Hepatic stellate cell (primary cell): ENCODE measurements around the gene EPHB4.

Source experiments
- DNase-seq: peaks from one replicate; pipeline ENCODE4 v3.0.0; 2011; ENCODE audit warnings: low spot score

Gene EPHB4

DNA sequence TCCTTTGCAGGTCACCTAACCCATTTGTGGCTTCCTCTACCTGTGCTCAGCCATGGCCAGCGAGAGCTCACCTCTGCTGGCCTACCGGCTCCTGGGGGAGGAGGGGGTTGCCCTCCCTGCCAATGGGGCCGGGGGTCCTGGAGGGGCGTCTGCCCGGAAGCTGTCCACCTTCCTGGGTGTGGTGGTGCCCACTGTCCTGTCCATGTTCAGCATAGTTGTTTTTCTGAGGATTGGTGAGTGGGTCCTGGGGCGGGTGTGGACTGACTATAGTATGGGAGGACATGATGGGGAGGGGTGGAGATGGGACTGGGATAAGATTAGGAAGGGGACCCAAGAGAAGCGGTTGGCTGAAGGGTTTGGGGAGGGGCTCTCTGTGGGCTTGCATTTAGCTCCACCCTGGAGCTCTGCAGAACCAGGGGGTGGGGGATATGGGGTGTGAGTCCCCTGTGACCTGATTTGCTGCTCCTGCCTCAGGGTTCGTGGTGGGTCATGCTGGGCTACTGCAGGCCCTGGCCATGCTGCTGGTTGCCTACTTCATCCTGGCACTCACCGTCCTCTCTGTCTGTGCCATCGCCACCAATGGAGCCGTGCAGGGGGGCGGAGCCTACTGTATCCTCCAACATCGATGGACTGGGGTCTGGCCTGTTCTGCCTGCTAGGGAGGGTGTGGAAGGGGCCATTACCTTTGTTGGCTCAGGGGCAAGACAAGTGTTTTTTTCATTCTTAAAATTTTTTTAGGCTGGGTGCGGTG, 27.0 kb upstream of the EPHB4 start:
- peak; percentile 1 for DNase-seq

DNA sequence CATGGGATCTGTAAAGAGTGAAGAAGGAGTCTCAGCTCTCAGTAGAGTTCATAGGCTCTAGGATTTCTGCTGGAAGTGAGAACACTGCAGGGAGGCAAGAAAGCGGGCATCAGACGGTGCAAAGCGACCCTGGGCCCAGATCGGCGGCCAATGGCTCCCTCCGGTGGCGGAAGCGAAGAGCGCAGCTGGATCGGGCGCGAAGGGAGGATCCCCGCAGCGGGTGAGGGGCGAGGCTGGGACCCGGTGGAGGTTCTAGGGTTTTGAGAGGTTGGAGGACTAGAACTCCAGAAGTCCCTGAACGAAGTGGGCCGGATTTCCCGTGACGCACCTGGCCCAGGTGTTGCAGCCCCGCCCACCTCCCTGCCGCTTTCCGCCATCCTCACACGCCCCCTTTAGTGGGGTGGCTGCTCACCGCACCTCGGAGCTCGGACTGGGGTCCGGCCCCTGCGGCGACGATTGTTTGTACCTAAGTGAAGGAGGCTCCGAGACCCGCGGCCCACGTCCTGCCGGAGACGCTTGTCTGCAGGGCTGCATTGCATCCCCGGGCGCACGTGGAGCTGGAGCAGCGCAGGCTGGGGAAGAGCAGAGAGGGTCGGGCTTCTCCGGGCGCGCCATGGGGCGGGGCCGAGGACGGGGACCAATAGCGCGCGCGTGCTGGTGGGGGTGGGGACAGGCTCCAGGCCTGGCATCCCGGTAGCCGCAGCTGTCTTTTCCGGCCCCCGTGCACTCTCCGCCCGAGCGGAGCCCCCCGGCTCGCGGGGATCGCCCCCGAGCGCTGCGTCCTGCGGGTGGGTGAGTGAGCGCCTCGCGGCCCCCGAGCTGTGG, 24.9 kb upstream of the EPHB4 start, which contains the start of gene SLC12A9:
TSS of gene SLC12A9 (plus strand) at position 666 of the 825 bp plus-strand sequence. CDS start 1,485 bp downstream, outside the sequence.
- DNase-seq = peak; percentile 99

DNA sequence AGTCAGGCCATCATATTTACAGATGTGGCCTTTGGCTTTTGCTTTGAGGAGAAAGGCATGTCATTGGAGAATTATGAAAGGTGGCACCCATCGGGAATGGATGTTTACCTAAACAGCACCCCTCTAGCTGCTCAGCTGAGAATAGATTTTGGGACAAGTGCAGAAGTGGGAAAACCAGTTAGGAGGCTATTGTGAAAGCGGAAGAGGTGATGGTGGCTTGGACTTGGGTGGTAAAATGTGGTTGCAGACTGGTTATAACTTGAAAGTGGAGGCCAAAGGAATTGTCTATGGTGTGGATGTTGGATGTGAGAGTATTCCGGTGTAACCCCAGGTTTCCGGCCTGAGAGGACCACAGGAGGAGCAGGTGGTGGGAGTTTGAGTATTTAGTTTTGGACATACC, 20.0 kb upstream of the EPHB4 start:
- no peak for DNase-seq

DNA sequence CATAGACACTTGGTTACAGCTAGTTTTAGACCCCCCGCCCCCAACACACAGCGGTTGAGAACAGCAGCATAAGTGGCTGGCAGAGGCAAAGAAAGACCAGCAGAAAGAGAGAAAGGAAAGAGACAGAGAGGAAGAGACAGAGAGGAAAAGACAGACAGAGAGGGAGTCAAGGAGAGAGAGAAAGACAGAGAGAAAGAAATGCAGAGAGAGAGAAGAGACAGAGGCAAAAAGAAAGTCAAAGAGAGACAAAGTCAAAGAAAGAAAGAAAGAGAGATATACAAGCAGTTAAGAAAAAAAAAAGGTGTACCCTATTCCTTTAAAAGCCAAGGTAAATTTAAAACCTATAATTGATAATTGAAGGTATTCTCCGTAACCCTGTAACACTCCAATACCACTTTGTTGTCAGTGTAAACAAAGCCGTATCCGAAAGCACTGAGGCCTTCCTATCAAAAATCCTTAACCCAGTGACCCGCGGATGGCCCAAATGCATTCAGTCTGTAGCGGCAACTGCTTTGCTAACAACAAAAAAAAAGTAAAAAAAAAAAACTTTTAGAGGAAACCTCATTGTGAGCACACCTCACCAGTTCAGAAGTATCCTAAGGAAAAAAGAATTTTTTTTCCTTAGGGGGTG, 13.3 kb upstream of the EPHB4 start:
- no peak for DNase-seq

GRCh38 chr7:100839361-100839760, 12.0 kb upstream of the EPHB4 start:
- DNase-seq = no peak

DNA sequence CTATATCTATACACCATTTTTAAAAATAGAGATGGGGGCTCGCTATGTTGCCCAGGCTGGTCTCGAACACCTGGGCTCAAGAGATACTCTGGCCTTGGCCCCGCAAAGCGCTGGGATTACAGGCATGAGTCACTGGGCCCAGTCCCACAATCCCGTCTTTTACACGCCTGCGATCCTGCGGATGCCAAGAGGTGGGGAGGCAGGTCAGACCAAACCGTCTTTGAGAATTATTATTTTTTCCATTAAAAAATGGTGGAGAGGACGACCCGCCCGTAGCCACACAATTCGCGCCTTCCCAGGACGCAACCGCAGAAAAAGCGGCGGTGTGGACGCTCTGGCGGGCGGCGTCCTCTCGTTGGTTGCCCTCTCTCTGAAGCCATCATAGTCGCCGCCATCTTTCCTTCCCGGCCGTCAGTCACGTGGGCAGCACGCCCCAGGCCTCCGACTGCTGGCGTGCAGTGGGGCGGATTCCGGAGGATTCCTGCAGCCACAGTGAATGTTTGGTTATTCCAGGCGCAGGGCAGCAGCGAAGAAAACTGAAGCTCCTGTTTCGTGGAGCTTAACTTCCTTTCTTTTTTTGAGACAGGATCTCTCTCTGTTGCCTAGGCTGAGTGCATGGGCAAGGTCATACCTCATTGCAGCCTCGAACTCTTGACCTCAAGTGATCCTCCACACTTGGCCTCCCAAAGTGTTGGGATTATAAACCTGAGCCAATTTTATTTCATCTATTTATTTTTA, 9.9 kb upstream of the EPHB4 start:
- peak; percentile 92 for DNase-seq

GRCh38 chr7:100836812-100837098, 9.4 kb upstream of the EPHB4 start:
- no peak for DNase-seq

DNA sequence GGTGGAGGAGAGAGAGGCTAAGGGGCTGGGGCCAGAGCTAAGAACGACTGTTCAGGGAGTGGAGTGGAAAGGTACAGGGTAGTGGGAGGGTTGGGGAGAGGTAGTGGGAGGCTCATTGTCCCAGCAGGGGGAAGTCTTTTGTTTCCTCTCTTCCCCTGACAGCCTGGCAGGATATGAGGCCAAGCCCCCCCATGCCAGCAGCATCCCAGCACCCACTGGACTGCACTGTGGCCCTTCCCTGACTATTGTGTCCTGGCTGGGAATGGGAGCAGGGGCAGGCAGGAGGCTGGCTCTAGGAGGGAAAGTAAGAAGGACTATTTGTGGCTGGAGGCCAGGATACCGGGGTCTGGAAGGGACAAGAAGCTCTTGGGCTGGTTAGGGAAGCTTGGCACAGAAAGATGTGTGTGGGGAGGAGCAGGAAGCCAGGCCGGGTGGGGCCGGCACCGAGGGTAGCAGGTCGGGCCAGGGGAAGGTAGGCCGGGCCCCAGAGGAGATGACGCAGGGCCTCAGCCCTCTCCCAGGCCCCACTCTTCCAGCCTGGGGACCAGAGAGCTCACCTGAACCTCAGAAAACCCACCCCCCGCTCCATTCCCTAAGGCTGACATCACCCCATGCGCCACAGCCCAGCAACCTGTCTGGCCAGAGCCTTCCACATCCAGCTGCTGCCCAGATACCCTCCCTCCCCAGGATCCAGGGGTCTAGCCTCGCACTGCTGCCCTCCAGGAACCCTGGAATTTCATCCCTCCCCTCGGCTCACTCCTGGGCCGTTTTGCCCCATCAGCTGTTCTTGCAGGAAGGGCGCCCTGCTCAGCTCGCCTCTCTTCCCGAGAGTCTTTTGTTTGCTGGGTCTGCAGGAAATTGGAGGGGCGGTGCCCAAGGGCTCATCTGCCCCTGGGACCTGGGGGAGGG, 8.8 kb upstream of the EPHB4 start:
- DNase-seq = no peak

DNA sequence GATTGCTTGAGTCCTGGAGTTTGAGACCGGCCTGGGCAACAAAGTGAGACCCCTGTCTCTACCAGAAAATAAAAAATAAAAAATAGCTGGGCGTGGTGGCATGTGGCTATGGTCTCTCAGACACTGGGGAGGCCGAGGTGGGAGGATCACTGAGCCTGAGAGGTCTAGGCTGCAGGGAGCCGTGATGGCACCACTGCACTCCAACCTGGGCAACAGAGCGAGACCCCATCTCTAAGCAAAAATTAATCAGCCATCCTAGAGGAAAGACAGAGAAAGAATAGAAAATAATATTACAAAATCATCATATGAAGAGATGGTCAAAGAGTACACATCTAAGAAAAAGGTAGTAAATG, 4.9 kb upstream of the EPHB4 start:
- DNase-seq = no peak

GRCh38 chr7:100830396-100830795, 3.1 kb upstream of the EPHB4 start:
- DNase-seq = no peak

- DNase-seq = no peak
Measured at GRCh38 chr7:100829150-100829716, 1.9 kb upstream of the EPHB4 start.

DNA sequence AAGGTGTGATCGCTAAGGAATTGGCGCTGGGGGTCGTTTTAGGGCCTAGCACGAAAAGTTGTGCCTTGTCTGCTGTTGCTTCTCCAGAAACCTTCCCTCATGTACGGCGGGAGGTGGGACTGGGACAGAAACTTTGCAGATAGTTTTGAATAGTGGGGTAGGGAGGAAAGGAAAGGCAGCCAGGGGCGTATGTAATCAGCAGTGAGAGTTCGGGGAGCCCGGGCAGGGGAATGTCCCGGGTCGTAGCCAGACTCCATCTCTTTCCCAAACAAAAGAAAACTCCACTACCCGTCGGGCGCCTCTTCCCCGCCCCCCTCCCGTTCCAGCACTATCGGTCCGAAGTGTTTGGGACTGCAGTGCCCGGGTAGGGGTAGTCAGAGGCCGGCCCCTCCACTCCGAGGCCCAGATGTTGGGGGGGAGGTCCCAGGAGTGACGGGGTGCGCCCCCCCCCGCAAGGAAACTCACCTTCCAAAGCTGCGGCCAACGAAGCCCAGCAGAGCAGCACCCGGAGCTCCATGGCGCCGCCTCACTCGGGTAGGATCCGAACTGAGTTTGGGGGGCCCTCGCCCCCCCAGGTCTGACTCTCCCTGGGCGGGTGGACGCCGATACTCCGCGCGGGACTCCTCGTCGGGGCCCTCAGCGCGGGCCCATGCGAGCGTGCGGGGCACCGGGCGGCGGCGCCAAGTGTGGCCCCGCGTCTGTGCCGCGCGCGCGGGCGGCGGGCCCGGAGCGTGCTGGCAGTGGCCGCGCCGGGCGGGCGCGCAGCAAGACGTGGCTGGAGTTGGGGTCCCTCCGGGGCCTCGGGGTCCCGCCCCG, 601 bp downstream of the EPHB4 start:
- DNase-seq = no peak

GRCh38 chr7:100825751-100826513, 1.4 kb downstream of the EPHB4 start:
- peak; percentile 47 for DNase-seq

GRCh38 chr7:100825215-100825671, 2.1 kb downstream of the EPHB4 start:
- DNase-seq = no peak

DNA sequence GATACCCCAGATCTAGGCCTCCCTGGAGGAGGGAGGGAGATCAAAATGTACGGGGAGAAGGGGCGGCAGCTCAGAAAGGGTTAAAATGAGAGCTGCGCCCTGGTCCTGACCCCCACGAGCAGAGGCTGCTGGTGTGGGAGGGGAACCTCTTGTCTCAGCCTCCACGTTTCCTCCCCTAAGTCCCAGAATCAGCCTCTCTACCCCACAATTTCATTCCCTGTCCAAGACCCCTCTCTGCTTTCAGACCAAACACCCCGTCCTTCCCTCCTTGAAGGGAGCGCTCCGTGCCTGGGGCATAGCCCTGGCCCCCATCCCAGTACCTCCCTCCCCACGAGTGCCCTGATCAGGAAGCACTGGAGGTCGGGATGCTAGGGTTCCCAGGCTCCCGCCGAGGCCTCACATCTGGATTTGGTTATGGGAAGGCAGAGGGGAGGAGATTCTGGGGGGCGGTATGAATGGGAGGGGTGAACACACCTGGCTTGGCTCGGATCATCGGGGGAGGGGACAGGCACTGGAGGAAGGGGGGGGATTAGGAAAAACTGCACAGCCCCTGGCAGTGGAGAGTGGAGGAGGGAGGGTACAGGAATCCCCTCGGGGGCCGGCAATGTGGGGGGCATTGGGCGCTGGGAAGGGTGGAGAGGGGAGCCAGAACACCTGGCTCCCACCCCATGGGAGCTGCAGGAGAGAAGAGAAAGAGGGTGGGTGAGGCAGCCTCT, 2.7 kb downstream of the EPHB4 start:
- no peak for DNase-seq

GRCh38 chr7:100823534-100823933, 3.8 kb downstream of the EPHB4 start:
- no peak for DNase-seq

DNA sequence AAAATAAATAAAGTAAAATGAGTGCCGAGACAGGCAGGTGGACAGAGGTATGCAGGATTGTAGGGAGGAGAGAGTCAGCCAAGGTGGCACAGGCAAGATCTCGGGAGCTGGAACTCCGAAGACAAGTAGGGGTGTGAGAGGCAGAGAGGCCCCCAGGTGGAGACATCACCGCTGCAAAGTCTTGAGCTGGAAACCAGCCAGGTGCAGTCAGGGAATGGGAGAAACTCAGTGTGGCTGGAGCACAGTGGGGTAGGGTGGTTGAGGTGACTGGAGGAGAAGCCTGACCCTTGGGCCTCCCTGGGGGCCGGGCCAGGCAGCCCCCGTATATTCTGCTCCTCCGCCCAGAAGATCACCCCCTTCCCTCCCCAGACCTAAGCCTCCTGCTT, 4.2 kb downstream of the EPHB4 start:
- DNase-seq = no peak

DNA sequence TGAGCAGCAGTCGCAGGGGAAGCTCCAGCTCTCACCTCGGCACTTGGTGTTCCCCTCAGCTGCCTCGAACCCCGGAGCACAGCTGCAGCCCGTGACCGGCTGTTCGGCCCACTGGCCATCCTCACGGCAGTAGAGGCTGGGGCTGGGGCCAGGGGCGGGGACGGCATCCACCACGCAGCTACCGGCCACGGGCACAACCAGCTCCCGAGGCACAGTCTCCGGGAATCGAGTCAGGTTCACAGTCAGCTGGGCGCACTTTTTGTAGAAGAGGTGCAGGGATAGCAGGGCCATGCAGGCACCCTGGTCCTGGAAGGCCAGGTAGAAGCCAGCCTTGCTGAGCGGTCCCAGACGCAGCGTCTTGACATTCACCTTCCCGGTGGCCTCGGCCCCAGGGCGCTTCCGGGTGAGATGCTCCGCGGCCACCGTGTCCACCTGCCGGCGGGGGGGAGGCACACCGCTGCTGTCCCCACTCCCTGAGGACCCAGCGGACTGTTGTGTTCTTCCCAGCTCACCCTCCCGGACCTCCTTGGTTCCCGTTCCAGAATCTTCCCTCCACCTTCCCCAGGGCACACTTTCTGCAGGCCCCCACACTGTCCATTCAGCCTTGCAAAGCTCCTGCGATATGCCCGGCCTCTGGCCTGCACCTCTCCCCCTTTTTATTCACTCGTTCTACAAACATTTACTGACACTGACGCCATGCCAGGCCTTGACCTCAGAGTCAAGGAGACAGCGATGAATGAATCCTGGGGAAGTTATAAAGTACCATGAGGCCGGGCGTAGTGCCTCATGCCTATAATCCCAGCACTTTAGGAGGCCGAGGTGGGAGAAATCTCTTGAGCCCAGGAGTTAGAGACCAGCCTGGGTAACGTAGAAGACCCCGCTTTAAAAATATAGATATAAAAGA, 4.8 kb downstream of the EPHB4 start:
- DNase-seq = no peak
